Activated naive CD8-positive, alpha-beta T cell treated with anti-CD3 and anti-CD28 coated beads for 36 hours (primary cell): ENCODE data around the gene PLEKHA4. TPM values are rescaled to one million over a fixed set of nuclear protein-coding genes. Genes with fewer than 3 reads are reported as not detected.
"Not testable (repeated sequence)": the region's sequence is repeated elsewhere in the genome, so short reads cannot be mapped to it uniquely, and the experiment has no call there.

Experiments
- DNase-seq: peaks from one replicate; pipeline ENCODE4 v3.0.0; 2021
- H3K27ac Mint-ChIP-seq: one replicate; pipeline ENCODE4 v1.8.0; 2022; ENCODE audit warnings: mild to moderate bottlenecking, moderate library complexity, mixed read lengths
- H3K27me3 Mint-ChIP-seq: one replicate; pipeline ENCODE4 v1.8.0; 2022; ENCODE audit warnings: mild to moderate bottlenecking, mixed read lengths
- H3K36me3 Mint-ChIP-seq: one replicate; pipeline ENCODE4 v1.8.0; 2021; ENCODE audit warnings: mild to moderate bottlenecking, mixed read lengths
- H3K4me1 Mint-ChIP-seq: one replicate; pipeline ENCODE4 v1.8.0; 2021; ENCODE audit warnings: mixed read lengths
- H3K4me3 Mint-ChIP-seq: one replicate; pipeline ENCODE4 v1.8.0; 2022; ENCODE audit warnings: mild to moderate bottlenecking, moderate library complexity, mixed read lengths
- H3K9me3 Mint-ChIP-seq: one replicate; pipeline ENCODE4 v1.8.0; 2022; ENCODE audit warnings: mixed read lengths
- total RNA-seq, 2 experiments: library from RNA; stranded (reverse); gene quantifications; one replicate each; pipeline ENCODE4 v1.2.3, GENCODE V29; 2021

The PLEKHA4 gene
- total RNA-seq, 2 experiments from 2014 or later, result 5.8 to 7.6 TPM

DNA sequence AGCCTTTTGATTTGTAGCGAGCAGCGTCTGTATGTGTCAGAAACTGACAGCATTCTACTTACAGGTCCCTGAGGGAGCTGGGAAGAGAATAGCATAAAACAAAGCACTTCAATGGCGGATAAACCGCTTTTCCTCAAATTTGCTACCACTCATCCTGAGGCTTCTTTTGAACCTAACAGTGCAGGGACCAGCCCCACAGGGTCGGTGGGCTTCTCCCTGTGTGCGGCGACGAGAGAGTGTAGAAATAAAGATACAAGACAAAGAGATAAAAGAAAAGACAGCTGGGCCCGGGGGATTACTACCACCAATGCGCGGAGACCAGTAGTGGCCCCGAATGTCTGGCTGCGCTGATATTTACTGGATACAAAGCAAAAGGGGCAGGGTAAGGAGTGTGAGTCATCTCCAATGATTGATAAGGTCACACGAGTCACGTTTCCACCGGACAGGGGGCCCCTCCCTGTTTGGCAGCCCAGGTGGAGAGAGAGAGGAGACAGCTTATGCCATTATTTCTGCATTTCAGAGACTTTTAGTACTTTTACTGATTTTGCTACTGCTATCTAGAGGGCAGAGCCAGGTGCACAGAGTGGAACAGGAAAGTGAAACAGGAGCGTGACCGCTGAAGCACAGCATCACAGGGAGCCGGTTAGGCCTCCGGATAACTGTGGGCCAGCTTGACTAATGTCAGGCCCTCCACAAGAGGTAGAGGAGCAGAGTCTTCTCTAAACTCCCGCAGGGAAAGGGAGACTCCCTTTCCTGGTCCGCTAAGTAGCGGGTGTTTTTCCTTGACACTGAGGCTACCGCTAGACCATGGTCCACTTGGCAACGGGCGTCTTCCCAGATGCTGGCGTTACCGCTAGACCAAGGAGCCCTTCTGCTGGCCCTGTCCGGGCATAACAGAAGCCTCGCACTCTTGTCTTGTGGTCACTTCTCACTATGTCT is 7.9 kb upstream of the PLEKHA4 start:
- H3K9me3 Mint-ChIP-seq, H3K27me3 Mint-ChIP-seq: not testable (repeated sequence)
- DNase-seq, result peak; percentile 74
- Mint-ChIP-seq H3K36me3 (peaks cover 54% of the 10 kb centered on the region), H3K27ac (peak overlapping the region; percentile 100), H3K4me1 (peaks cover 45% of the 10 kb centered on the region), H3K4me3 (peak overlapping the region; percentile 99)

DNA sequence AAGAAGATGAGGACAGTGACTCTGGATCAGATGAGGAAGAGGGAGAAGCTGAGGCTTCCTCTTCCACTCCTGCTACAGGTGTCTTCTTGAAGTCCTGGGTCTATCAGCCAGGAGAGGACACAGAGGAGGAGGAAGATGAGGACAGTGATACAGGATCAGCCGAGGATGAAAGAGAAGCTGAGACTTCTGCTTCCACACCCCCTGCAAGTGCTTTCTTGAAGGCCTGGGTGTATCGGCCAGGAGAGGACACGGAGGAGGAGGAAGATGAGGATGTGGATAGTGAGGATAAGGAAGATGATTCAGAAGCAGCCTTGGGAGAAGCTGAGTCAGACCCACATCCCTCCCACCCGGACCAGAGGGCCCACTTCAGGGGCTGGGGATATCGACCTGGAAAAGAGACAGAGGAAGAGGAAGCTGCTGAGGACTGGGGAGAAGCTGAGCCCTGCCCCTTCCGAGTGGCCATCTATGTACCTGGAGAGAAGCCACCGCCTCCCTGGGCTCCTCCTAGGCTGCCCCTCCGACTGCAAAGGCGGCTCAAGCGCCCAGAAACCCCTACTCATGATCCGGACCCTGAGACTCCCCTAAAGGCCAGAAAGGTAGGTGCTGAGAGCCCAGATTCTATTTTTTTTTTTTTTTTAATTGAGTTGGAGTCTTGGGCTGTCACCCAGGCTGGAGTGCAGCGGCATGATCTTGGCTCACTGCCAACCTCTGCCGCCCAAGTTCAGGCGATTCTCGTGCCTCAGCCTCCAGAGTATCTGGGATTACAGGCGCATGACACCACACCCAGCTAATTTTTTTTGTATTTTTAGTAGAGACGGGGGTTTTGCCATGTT is 6.1 kb upstream of the PLEKHA4 start:
- DNase-seq, result no peak

DNA sequence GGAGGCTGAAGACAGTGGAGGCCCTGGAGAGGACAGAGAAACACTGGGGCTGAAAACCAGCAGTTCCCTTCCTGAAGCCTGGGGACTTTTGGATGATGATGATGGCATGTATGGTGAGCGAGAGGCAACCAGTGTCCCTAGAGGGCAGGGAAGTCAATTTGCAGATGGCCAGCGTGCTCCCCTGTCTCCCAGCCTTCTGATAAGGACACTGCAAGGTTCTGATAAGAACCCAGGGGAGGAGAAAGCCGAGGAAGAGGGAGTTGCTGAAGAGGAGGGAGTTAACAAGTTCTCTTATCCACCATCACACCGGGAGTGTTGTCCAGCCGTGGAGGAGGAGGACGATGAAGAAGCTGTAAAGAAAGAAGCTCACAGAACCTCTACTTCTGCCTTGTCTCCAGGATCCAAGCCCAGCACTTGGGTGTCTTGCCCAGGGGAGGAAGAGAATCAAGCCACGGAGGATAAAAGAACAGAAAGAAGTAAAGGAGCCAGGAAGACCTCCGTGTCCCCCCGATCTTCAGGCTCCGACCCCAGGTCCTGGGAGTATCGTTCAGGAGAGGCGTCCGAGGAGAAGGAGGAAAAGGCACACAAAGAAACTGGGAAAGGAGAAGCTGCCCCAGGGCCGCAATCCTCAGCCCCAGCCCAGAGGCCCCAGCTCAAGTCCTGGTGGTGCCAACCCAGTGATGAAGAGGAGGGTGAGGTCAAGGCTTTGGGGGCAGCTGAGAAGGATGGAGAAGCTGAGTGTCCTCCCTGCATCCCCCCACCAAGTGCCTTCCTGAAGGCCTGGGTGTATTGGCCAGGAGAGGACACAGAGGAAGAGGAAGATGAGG is 5.3 kb upstream of the PLEKHA4 start:
- Mint-ChIP-seq H3K36me3 (peaks cover 53% of the 10 kb centered on the region), H3K27ac (peak overlapping the region; percentile 100), H3K4me1 (peaks cover 48% of the 10 kb centered on the region), H3K4me3 (peak overlapping the region; percentile 99), H3K27me3 (no peaks in the 10 kb centered on the region), H3K9me3 (no peaks in the 10 kb centered on the region)
- no peak for DNase-seq

More for the DNA sequence above, 6.1 kb upstream of the PLEKHA4 start:
- Mint-ChIP-seq H3K4me1 (peaks cover 47% of the 10 kb centered on the region), H3K36me3 (peaks cover 54% of the 10 kb centered on the region), H3K27ac (peak overlapping the region; percentile 100), H3K9me3 (no peaks in the 10 kb centered on the region), H3K27me3 (no peaks in the 10 kb centered on the region), H3K4me3 (peak overlapping the region; percentile 99)

DNA sequence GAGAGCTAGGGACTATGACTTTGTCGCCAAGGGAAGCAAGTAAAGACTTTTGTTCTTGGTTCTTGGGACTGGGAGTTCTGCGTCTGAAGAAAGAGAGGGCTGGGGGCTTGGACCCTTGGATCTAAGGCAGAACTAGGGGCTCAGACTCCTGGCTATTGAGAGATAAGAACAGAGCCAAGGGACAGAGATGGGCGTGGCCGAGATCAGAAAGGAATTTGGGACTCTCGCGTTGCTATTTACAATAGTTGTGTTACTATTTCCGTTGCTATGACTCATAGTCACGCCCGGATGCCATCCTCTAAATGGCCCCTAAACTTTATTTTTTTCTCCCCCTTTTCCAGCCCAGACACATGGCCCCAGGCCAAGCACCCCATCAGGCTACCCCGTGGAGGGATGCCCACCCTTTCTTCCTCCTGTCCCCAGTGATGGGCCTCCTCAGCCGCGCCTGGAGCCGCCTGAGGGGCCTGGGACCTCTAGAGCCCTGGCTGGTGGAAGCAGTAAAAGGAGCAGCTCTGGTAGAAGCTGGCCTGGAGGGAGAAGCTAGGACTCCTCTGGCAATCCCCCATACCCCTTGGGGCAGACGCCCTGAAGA is 4.6 kb upstream of the PLEKHA4 start:
- Mint-ChIP-seq H3K4me3 (peak overlapping the region; percentile 99), H3K27ac (peak overlapping the region; percentile 100), H3K9me3 (no peaks in the 10 kb centered on the region), H3K4me1 (peaks cover 45% of the 10 kb centered on the region), H3K36me3 (peaks cover 49% of the 10 kb centered on the region), H3K27me3 (no peaks in the 10 kb centered on the region)
- DNase-seq, result peak; percentile 75

DNA sequence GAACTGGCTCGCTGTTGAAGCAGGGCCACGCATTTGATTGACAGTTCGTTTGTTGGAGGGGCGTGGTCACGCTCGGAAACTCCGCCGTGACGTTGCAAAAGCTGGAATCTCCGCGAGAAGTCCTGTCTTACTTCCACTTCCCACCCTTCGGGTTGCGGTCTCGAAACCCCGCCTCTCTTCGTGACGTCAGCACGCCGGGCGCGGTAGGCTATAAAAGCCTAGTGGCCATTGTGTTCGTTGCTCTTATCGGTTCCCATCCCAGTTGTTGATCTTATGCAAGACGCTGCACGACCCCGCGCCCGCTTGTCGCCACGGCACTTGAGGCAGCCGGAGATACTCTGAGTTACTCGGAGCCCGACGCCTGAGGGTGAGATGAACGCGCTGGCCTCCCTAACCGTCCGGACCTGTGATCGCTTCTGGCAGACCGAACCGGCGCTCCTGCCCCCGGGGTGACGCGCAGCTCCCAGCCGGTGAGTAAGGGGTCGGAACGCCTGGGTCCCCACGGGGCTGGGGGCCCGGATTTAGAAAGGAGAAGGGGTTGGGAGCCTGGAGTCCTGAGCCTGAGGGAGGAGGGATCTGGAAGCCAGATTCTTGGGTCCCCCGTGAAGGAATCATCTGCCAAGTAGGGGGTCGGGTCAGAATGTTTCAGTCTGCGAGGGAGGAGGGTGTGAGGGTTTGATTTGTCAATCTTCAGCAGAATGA is 3.9 kb upstream of the PLEKHA4 start, which contains the start of gene PPP1R15A:
PPP1R15A (plus strand) TSS at position 240 of the 702 bp plus-strand sequence. CDS start 813 bp downstream, outside the sequence.
- H3K36me3 Mint-ChIP-seq, result peaks cover 42% of the 10 kb centered on the region
- H3K9me3 Mint-ChIP-seq, result no peaks in the 10 kb centered on the region
- H3K4me3 Mint-ChIP-seq, result peak within 1 kb of the TSS; percentile 99
- DNase-seq, result peak; percentile 95
- H3K27me3 Mint-ChIP-seq, result no peaks in the 10 kb centered on the region
- H3K27ac Mint-ChIP-seq, result peak within 1 kb of the TSS; percentile 100
- peaks cover 40% of the 10 kb centered on the region for H3K4me1 Mint-ChIP-seq

DNA sequence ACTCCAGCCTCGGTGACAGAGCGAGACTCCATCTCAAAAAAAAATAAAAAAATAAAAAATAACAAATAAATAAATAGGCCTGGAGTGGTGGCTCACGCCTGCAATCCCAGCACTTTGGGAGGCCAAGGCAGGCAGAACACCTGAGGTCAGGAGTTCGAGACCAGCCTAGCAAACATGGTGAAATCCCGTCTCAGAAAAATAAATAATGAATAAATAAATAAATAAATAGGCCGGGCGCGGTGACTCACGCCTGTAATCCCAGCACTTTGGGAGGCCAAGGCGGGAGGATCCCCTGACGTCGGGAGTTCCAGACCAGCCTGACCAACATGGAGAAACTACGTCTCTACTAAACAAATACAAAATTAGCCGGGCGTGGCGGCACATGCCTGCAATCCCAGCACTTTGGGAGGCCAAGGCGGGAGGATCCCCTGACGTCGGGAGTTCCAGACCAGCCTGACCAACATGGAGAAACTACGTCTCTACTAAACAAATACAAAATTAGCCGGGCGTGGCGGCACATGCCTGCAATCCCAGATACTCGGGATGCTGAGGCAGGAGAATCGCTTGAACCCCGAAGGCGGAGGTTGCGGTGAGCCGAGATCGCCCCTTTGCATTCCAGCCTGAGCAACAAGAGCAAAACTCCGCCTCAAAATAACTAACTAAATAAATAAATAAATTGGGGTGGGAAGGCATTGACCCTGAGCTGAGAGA is 3.2 kb upstream of the PLEKHA4 start:
- DNase-seq, H3K27me3 Mint-ChIP-seq, H3K4me3 Mint-ChIP-seq, H3K9me3 Mint-ChIP-seq: not testable (repeated sequence)
- peak overlapping the region; percentile 100 for H3K27ac Mint-ChIP-seq
- peaks cover 35% of the 10 kb centered on the region for H3K4me1 Mint-ChIP-seq
- peaks cover 39% of the 10 kb centered on the region for H3K36me3 Mint-ChIP-seq

DNA sequence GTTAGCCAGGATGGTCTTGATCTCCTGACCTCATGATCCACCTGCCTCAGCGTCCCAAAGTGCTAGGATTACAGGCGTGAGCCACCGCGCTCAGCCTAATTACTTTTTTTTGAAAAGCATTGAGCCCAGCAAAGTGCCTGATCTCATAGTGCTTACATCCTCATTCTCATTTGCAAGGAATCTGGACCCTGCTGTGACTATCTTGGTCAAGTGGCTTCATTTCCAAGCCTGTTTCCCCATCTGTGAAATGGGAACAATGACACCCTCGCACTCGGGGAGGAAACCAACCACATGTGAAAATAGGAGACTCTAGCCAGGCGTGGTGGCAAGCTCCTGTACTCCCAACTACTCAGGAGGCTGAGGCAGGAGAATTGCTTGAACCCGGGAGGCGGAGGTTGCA is 1.6 kb upstream of the PLEKHA4 start:
- no peak overlapping the region for H3K27ac Mint-ChIP-seq
- no peaks in the 10 kb centered on the region for H3K9me3 Mint-ChIP-seq
- peaks cover 27% of the 10 kb centered on the region for H3K4me1 Mint-ChIP-seq
- no peak overlapping the region for H3K4me3 Mint-ChIP-seq
- H3K27me3 Mint-ChIP-seq, result no peaks in the 10 kb centered on the region
- peaks cover 26% of the 10 kb centered on the region for H3K36me3 Mint-ChIP-seq
- no peak for DNase-seq

DNA sequence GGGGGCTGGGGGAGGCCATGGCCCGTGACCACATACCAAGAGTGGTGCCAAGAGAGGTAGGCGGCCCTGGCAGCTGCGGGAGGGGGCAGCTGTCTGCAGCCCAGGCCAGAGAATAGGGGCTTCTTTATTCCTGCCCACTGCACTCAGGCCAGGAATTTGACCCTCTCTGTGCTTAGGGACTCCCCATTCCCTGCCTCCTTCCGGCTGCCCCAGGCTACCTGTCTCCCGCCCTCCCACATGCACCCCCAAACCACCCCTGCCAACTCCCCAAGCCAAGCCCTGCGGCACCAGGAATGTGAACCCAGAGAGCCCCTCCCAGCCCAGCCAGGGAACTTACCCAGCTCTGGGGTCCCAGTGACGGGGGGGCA is 687 bp downstream of the PLEKHA4 start:
- Mint-ChIP-seq H3K4me1 (peaks cover 13% of the 10 kb centered on the region), H3K36me3 (peaks cover 5% of the 10 kb centered on the region), H3K27me3 (no peaks in the 10 kb centered on the region), H3K4me3 (no peak overlapping the region), H3K27ac (no peak overlapping the region), H3K9me3 (no peaks in the 10 kb centered on the region)
- DNase-seq, result no peak

DNA sequence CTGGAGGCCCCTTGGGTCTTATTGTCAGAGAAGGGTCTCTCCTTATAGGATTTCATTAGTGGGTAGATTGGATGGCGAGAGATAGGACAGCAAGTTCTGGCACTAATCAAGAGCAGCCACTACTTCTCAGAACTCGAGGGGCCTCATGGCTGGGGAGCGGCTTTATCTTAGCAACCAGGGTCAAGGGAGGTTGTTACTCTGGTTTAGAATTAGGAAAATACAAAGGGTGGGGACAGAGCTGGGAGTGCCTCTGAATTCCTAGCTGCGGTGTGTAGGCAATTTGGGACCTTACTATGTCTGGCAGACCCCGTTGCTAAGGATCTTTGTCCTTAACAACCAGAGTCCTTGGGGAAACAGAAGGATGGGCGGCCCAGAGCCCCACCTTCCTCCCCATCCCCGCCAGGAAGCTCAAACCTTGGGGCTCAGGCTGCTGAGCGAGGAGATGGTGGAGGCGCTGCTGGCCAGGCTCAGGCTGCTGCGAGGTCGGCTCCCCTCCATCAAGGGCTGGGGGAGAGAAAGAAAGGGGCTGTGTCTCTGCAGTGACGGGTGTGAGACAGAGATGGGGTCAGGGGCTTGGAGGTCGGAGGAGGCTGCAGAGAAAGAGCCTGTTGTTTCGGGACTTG is 1.2 kb downstream of the PLEKHA4 start:
- Mint-ChIP-seq H3K9me3 (no peaks in the 10 kb centered on the region), H3K4me1 (peaks cover 12% of the 10 kb centered on the region), H3K27ac (no peak overlapping the region), H3K36me3 (peaks cover 2% of the 10 kb centered on the region), H3K4me3 (no peak overlapping the region), H3K27me3 (no peaks in the 10 kb centered on the region)
- no peak for DNase-seq

DNA sequence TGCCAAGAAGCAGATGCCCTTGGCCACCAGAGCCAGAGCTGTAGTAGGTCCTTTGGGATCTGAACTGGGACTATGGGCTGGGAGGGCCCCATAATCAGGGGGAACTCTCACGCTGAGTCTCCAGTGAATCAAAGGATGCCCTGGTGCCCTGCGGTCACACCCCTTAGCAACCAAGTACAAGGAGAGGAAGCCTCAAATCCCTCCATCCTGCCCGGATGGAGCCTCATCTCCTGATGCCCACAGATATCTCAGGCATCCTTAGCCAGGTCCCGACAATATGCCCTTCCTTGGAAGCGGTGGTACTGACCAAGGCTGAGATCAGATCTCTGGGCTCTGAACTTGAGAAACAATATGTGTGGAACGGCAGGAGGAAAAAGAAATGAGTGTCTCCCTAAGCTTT is 1.7 kb downstream of the PLEKHA4 start:
- Mint-ChIP-seq H3K4me1 (peaks cover 9% of the 10 kb centered on the region), H3K9me3 (no peaks in the 10 kb centered on the region), H3K4me3 (no peak overlapping the region), H3K36me3 (no peaks in the 10 kb centered on the region), H3K27me3 (no peaks in the 10 kb centered on the region), H3K27ac (no peak overlapping the region)
- no peak for DNase-seq

DNA sequence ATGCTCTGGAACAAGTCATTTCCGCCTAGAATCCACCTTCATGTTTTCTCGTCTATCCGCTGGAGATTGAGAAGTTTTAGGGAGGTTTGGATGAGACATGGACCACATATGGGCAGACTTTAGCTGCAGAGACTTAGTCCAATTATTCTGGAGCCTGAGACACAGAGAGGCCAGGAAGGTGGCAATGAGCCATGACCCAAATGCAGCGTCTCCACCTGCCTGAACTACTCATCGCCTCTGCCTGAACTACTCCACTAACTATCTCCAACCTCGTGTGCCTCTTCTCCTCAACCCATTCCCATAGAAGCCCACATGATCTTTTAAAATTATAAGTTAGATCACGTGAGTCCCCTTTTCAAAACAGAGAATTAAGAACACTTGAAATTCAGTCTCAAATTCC is 5.6 kb downstream of the PLEKHA4 start:
- no peak overlapping the region for H3K27ac Mint-ChIP-seq

DNA sequence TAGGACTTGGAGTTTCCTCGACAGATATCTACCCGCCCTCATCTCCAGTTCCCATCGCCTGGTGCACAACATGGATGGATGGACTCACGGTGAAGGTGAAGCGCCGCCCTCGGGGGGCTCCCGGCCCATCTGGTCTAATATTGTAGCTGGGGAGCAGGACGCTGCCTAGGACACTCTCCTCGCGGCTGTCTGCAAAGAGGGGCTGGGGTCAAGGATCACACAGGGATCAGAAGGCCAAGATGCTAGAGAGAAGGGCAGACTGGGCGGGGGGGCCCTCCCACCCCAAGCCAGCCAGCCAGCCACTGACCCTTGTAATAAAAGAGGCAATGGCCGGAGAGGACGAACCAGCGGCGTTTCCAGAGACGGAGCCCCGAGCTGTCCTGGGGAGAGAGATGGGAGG is 7.1 kb downstream of the PLEKHA4 start:
- no peaks in the 10 kb centered on the region for H3K36me3 Mint-ChIP-seq
- DNase-seq, result no peak
- no peaks in the 10 kb centered on the region for H3K9me3 Mint-ChIP-seq
- H3K4me3 Mint-ChIP-seq, result no peak overlapping the region
- H3K27ac Mint-ChIP-seq, result no peak overlapping the region
- H3K27me3 Mint-ChIP-seq, result no peaks in the 10 kb centered on the region
- H3K4me1 Mint-ChIP-seq, result no peaks in the 10 kb centered on the region

More for the DNA sequence above, 5.6 kb downstream of the PLEKHA4 start:
- Mint-ChIP-seq H3K36me3 (no peaks in the 10 kb centered on the region), H3K4me1 (no peaks in the 10 kb centered on the region), H3K9me3 (no peaks in the 10 kb centered on the region), H3K27me3 (no peaks in the 10 kb centered on the region), H3K4me3 (no peak overlapping the region)
- no peak for DNase-seq
